Naive thymus-derived CD4-positive, alpha-beta T cell (primary cell): ENCODE data around the gene USPL1. TPM values are rescaled to one million over a fixed set of nuclear protein-coding genes. Genes with fewer than 3 reads are reported as not detected.

Source experiments
- ATAC-seq: fragments of 150-1000 bp; cut with Tn5 transposase; 2 replicates; pipeline ENCODE4 v1.10.0; 2021; ENCODE audit warnings: mild to moderate bottlenecking, moderate library complexity
- CTCF ChIA-PET: fragments of 350-600 bp; sonication (Branson Sonifier 250); formaldehyde crosslinking; loops from one replicate; lab custom pipeline; 2021; ENCODE audit warnings: antibody characterized with exemption; lab: Charles Lee
- POLR2A ChIA-PET: fragments of 350-600 bp; sonication (Branson Sonifier 250); formaldehyde crosslinking; loops from one replicate; lab custom pipeline; 2021; ENCODE audit warnings: antibody characterized with exemption, inconsistent platforms; lab: Charles Lee
- DNase-seq, 9 donors: peaks; one replicate each; pipeline versions ENCODE4 v3.0.0 to v3.0.0-alpha.2; 2020 to 2022; ENCODE audit warnings: mixed read lengths in 1 of 9
- H3K27ac ChIP-seq: one replicate; pipeline ENCODE4 v1.7.0; 2013; ENCODE audit warnings: mild to moderate bottlenecking, low read depth, low read length, moderate library complexity
- H3K27me3 ChIP-seq, 2 donors: one replicate each; pipeline ENCODE4 v1.7.0; 2013; ENCODE audit warnings: low read length in 2 of 2, mild to moderate bottlenecking in 2 of 2, moderate library complexity in 2 of 2; ENCODE audit not compliant: control insufficient read depth in 2 of 2, insufficient read depth in 2 of 2
- H3K36me3 ChIP-seq, 3 experiments: 1 replicate in 2 of 3; 2 replicates in 1 of 3; pipeline ENCODE4 v1.7.0; 2013; ENCODE audit warnings: low read length in 3 of 3, mild to moderate bottlenecking in 3 of 3, moderate library complexity in 1 of 3; ENCODE audit not compliant: insufficient read depth in 3 of 3, control insufficient read depth in 2 of 3
- H3K4me1 ChIP-seq, 2 donors: one replicate each; pipeline ENCODE4 v1.7.0; 2013; ENCODE audit warnings: low read length in 2 of 2, mild to moderate bottlenecking in 2 of 2, moderate library complexity in 1 of 2; ENCODE audit not compliant: control insufficient read depth in 2 of 2, insufficient read depth in 2 of 2
- H3K4me3 ChIP-seq: 2 replicates; pipeline ENCODE4 v1.7.0; 2013; ENCODE audit warnings: mild to moderate bottlenecking, low read length
- H3K9me3 ChIP-seq, 3 experiments: 1 replicate in 2 of 3; 2 replicates in 1 of 3; pipeline ENCODE4 v1.7.0; 2013; ENCODE audit warnings: low read length in 3 of 3; ENCODE audit not compliant: control insufficient read depth in 2 of 3
- H3K27ac Mint-ChIP-seq, 9 donors: one replicate each; pipeline ENCODE4 v1.8.0; 2020 to 2022; ENCODE audit warnings: mixed read lengths in 9 of 9, mild to moderate bottlenecking in 8 of 9, moderate library complexity in 5 of 9, inconsistent platforms in 2 of 9
- H3K27me3 Mint-ChIP-seq, 5 donors: one replicate each; pipeline ENCODE4 v1.8.0; 2021 to 2022; ENCODE audit warnings: mixed read lengths in 5 of 5, mild to moderate bottlenecking in 1 of 5
- H3K36me3 Mint-ChIP-seq, 5 donors: one replicate each; pipeline ENCODE4 v1.8.0; 2020 to 2022; ENCODE audit warnings: mixed read lengths in 5 of 5, mild to moderate bottlenecking in 3 of 5, inconsistent platforms in 1 of 5
- H3K4me1 Mint-ChIP-seq, 7 donors: one replicate each; pipeline ENCODE4 v1.8.0; 2020 to 2022; ENCODE audit warnings: mixed read lengths in 7 of 7, mild to moderate bottlenecking in 3 of 7, inconsistent platforms in 1 of 7
- H3K4me3 Mint-ChIP-seq, 10 donors: one replicate each; pipeline ENCODE4 v1.8.0; 2020 to 2022; ENCODE audit warnings: mild to moderate bottlenecking in 10 of 10, mixed read lengths in 10 of 10, moderate library complexity in 6 of 10, inconsistent platforms in 2 of 10
- H3K9me3 Mint-ChIP-seq, 11 donors: one replicate each; pipeline ENCODE4 v1.8.0; 2020 to 2022; ENCODE audit warnings: mixed read lengths in 11 of 11, mild to moderate bottlenecking in 4 of 11, inconsistent platforms in 1 of 11, moderate library complexity in 1 of 11
- intact Hi-C, 2 donors: fragments of 100-400 bp; cut with micrococcal nuclease; formaldehyde crosslinking; loops; one replicate each; pipeline ENCODE4 v1.15.1; 2023
- polyA plus RNA-seq, 2 donors: library from polyadenylated mRNA; unstranded; fragments of 300-500 nt; fragmentation: Illumina TruSeq; gene quantifications; one replicate each; pipeline ENCODE4 v1.2.3, GENCODE V29; 2021
- total RNA-seq, 6 experiments: library from RNA in 5 of 6; stranded (reverse) in 5 of 6; gene quantifications; 1 replicate in 5 of 6; 2 replicates in 1 of 6; pipeline ENCODE4 v1.2.3 and lab custom pipeline; 2021 to 2026

Gene USPL1
- total and polyA plus RNA-seq, 7 experiments from 2014 or later = 17.4 to 34.7 (median 26.6) TPM

DNA sequence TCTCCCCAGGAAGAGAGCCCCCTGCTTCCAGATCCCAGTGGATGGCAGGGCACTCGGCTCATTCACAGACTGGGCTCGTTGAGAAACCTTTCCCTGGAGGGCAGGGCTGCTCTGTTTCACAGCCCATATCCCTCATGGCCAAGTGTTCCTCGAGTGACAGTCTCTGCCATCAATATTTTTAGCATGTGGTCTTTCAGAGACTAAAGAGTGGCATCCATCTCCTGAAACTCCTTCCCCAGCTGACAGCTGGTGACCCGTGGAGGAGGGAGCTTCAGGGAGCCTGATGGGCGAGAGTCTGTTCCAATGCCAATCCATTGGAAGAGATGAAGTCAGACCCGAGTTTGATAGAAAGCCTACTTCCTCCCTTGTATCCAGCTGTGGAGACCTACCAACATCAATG is 86.9 kb downstream of the USPL1 start:
- intact Hi-C loops = loop anchor here (5.0 kb wide), 2 partner anchors 33 to 38 kb away; partner anchors contain the start of gene ALOX5AP (in 1 of the 2)
- ChIA-PET POLR2A (no interaction called here), CTCF (no interaction called here)
- ATAC-seq = no peak
- no peaks in the 10 kb centered on the region for H3K9me3 Mint-ChIP-seq
- no peaks in the 10 kb centered on the region for H3K27me3 ChIP-seq
- peaks cover 0 to 12% (median 0%) of the 10 kb centered on the region in 7 donors for H3K4me1 Mint-ChIP-seq
- no peaks in the 10 kb centered on the region for H3K4me1 ChIP-seq
- H3K27me3 Mint-ChIP-seq = peaks cover 0 to 19% (median 4%) of the 10 kb centered on the region in 5 donors
- H3K36me3 ChIP-seq = no peaks in the 10 kb centered on the region
- no peak overlapping the region for H3K27ac ChIP-seq
- no peak for DNase-seq
- no peaks in the 10 kb centered on the region for H3K36me3 Mint-ChIP-seq
- H3K27ac Mint-ChIP-seq = no peak overlapping the region
- H3K9me3 ChIP-seq = no peaks in the 10 kb centered on the region
- H3K4me3 ChIP-seq = no peak overlapping the region
- H3K4me3 Mint-ChIP-seq = no peak overlapping the region

DNA sequence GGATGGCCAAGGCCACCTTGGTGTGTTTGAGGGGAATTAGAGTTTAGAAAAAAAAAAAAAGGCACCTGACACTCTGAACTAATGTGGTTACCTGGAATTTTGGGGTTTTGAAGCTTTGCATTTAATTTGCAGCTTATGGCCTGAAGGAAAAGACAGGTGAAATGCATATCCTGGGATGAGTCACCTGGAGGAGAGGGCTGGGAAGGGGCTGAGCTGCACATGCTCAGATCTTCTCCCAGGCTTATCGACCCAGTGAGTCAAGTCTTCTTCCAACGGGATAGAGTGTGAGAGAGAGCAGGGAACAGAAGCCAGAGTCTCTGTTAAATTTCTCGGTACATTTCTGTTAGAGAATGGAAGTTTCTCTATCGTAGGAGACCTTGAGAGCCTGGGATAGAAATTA is 88.0 kb downstream of the USPL1 start:
- no peak for ATAC-seq
- Histone ChIP-seq H3K4me1 (no peaks in the 10 kb centered on the region), H3K27ac (no peak overlapping the region), H3K27me3 (no peaks in the 10 kb centered on the region), H3K36me3 (no peaks in the 10 kb centered on the region), H3K9me3 (no peaks in the 10 kb centered on the region), H3K4me3 (no peak overlapping the region)
- Mint-ChIP-seq H3K36me3 (no peaks in the 10 kb centered on the region), H3K27ac (no peak overlapping the region), H3K4me3 (no peak overlapping the region), H3K9me3 (no peaks in the 10 kb centered on the region), H3K4me1 (peaks cover 0 to 7% (median 0%) of the 10 kb centered on the region in 7 donors), H3K27me3 (peaks cover 0 to 17% (median 4%) of the 10 kb centered on the region in 5 donors)
- intact Hi-C loops = no loop called here
- POLR2A ChIA-PET = interaction anchor here (0.6 to 0.7 kb wide), 2 partner anchors 23 to 679 kb away, joined by 3 read pairs; no protein-coding TSS in a partner anchor
- no peak for DNase-seq
- CTCF ChIA-PET = interaction anchor here (0.7 to 1.0 kb wide), 2 partner anchors 89 to 162 kb away, joined by 3 to 5 read pairs; no protein-coding TSS in a partner anchor

DNA sequence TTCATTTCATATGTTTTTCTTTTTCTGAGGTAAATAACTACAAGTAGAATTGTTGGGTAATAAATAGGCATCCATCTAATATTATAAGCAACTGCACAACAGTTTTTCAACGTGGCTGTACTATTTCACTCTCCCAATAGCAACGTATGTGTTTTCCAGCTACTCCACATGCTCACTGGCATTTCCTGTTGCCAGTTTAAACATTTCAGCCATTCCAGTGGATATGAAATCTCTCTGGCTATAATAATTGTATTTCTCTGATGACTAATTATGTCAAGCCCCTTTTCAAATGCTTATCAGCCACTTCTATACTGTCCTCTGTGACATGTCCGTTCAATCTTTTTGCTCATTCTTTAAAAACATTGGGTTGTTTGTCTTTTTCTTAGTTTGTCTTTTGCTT is 90.8 kb downstream of the USPL1 start:
- H3K9me3 ChIP-seq = no peaks in the 10 kb centered on the region
- intact Hi-C loops = no loop called here
- H3K4me3 ChIP-seq = no peak overlapping the region
- no peak for ATAC-seq
- no peaks in the 10 kb centered on the region for H3K27me3 ChIP-seq
- Mint-ChIP-seq H3K4me1 (peaks cover 0 to 21% (median 0%) of the 10 kb centered on the region in 7 donors), H3K27ac (no peak overlapping the region), H3K4me3 (no peak overlapping the region), H3K9me3 (no peaks in the 10 kb centered on the region), H3K27me3 (peaks cover 0 to 10% (median 4%) of the 10 kb centered on the region in 5 donors), H3K36me3 (peaks cover 0 to 4% (median 0%) of the 10 kb centered on the region in 5 donors)
- H3K27ac ChIP-seq = no peak overlapping the region
- DNase-seq = no peak
- no peaks in the 10 kb centered on the region for H3K4me1 ChIP-seq
- ChIA-PET POLR2A (no interaction called here), CTCF (no interaction called here)
- H3K36me3 ChIP-seq = no peaks in the 10 kb centered on the region

Other genes with a start within 250 kb of the USPL1 start
- not detected for gene UBE2L5, start 195.4 kb upstream of the USPL1 start, total RNA-seq
- gene UBE2L5, start 195.4 kb upstream of the USPL1 start, polyA plus RNA-seq = under 1 TPM in 1 of 2 donors, not detected in 1; 0.14 TPM
- 100 to 1,000 TPM; 294 to 530 (median 319) TPM for gene HMGB1, start 152.0 kb upstream of the USPL1 start, total RNA-seq
- gene HMGB1, start 152.0 kb upstream of the USPL1 start, polyA plus RNA-seq = 100 to 1,000 TPM; 529 to 577 TPM
- gene ALOX5AP, start 117.6 kb downstream of the USPL1 start, total RNA-seq = 100 to 1,000 TPM in 1 of 5 experiments, 10 to 100 TPM in 4; 22.1 to 110 (median 24.4) TPM
- gene ALOX5AP, start 117.6 kb downstream of the USPL1 start, polyA plus RNA-seq = 100 to 1,000 TPM; 190 to 198 TPM